HL-60 (cell line): ENCODE results near the gene SLC26A2.

Experiments
- DNase-seq, 2 experiments: peaks; one replicate each; pipeline ENCODE4 v3.0.0-alpha.2; 2010 to 2020; ENCODE audit warnings: low read depth in 1 of 2, low spot score in 1 of 2
- H3K27ac ChIP-seq: fragments of 250-450 bp; sonication (Bioruptor Pico); replicated peaks from 2 replicates; pipeline ENCODE4 v1.5.1; 2020; ENCODE audit warnings: mild to moderate bottlenecking, moderate library complexity
- H3K27me3 ChIP-seq: fragments of 250-450 bp; sonication (Bioruptor Pico); 2 replicates; pipeline ENCODE4 v1.5.1; 2021; ENCODE audit warnings: mild to moderate bottlenecking, moderate library complexity; ENCODE audit not compliant: insufficient read depth, poor library complexity, severe bottlenecking
- H3K4me3 ChIP-seq: replicated peaks from 2 replicates; pipeline ENCODE4 v1.5.1; 2011; ENCODE audit warnings: mild to moderate bottlenecking, control low read depth, low read length; ENCODE audit not compliant: insufficient read depth
- GABPA ChIP-seq: IDR thresholded peaks from 2 replicates; pipeline ENCODE4 v1.6.1; 2012; ENCODE audit warnings: low read depth
- POLR2AphosphoS5 ChIP-seq: IDR thresholded peaks from 2 replicates; pipeline ENCODE4 v1.6.1; 2012; ENCODE audit warnings: low read depth
- SPI1 ChIP-seq: IDR thresholded peaks from 2 replicates; pipeline ENCODE4 v1.6.1; 2012; ENCODE audit warnings: low read depth, mild to moderate bottlenecking, borderline replicate concordance
- TF ChIP-seq, protein P1 (sequence below): IDR thresholded peaks from 2 replicates; pipeline ENCODE4 v1.6.1; 2012; ENCODE audit warnings: low read depth; ENCODE audit not compliant: insufficient replicate concordance
- TF ChIP-seq, protein P2 (sequence below): IDR thresholded peaks from one replicate; pipeline ENCODE4 v1.5.1; 2011; ENCODE audit warnings: low read length, control low read depth, inconsistent platforms; ENCODE audit not compliant: insufficient read depth

SLC26A2 gene

DNA sequence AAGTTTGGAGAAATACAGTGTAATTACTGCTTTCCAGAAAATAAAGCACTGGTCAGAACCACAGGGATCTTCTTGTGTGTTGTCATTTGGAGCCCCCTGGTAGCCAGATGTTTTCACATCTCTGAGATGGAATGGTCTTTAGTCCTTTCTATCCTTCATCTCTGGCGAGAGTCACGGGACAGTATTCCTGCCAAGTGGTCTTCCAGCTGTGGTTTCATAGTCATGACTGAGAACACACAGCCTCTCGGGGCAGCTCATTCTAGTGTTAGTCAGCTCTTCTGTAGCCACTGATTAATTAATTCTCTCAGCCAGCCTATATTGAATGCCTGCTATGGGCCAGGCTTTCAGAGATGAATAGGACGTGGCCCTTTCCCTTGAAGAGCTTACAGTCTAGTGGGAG is 74.1 kb downstream of the SLC26A2 start:
- no peak overlapping the region for H3K27ac ChIP-seq
- TF ChIP-seq SPI1 (no peak), POLR2AphosphoS5 (no peak), GABPA (no peak)
- TF ChIP-seq, protein P1, sequence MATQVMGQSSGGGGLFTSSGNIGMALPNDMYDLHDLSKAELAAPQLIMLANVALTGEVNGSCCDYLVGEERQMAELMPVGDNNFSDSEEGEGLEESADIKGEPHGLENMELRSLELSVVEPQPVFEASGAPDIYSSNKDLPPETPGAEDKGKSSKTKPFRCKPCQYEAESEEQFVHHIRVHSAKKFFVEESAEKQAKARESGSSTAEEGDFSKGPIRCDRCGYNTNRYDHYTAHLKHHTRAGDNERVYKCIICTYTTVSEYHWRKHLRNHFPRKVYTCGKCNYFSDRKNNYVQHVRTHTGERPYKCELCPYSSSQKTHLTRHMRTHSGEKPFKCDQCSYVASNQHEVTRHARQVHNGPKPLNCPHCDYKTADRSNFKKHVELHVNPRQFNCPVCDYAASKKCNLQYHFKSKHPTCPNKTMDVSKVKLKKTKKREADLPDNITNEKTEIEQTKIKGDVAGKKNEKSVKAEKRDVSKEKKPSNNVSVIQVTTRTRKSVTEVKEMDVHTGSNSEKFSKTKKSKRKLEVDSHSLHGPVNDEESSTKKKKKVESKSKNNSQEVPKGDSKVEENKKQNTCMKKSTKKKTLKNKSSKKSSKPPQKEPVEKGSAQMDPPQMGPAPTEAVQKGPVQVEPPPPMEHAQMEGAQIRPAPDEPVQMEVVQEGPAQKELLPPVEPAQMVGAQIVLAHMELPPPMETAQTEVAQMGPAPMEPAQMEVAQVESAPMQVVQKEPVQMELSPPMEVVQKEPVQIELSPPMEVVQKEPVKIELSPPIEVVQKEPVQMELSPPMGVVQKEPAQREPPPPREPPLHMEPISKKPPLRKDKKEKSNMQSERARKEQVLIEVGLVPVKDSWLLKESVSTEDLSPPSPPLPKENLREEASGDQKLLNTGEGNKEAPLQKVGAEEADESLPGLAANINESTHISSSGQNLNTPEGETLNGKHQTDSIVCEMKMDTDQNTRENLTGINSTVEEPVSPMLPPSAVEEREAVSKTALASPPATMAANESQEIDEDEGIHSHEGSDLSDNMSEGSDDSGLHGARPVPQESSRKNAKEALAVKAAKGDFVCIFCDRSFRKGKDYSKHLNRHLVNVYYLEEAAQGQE: no peak
- TF ChIP-seq, protein P2, sequence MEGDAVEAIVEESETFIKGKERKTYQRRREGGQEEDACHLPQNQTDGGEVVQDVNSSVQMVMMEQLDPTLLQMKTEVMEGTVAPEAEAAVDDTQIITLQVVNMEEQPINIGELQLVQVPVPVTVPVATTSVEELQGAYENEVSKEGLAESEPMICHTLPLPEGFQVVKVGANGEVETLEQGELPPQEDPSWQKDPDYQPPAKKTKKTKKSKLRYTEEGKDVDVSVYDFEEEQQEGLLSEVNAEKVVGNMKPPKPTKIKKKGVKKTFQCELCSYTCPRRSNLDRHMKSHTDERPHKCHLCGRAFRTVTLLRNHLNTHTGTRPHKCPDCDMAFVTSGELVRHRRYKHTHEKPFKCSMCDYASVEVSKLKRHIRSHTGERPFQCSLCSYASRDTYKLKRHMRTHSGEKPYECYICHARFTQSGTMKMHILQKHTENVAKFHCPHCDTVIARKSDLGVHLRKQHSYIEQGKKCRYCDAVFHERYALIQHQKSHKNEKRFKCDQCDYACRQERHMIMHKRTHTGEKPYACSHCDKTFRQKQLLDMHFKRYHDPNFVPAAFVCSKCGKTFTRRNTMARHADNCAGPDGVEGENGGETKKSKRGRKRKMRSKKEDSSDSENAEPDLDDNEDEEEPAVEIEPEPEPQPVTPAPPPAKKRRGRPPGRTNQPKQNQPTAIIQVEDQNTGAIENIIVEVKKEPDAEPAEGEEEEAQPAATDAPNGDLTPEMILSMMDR: no peak
- no peak overlapping the region for H3K4me3 ChIP-seq
- no peaks in the 10 kb centered on the region for H3K27me3 ChIP-seq
- DNase-seq: no peak

DNA sequence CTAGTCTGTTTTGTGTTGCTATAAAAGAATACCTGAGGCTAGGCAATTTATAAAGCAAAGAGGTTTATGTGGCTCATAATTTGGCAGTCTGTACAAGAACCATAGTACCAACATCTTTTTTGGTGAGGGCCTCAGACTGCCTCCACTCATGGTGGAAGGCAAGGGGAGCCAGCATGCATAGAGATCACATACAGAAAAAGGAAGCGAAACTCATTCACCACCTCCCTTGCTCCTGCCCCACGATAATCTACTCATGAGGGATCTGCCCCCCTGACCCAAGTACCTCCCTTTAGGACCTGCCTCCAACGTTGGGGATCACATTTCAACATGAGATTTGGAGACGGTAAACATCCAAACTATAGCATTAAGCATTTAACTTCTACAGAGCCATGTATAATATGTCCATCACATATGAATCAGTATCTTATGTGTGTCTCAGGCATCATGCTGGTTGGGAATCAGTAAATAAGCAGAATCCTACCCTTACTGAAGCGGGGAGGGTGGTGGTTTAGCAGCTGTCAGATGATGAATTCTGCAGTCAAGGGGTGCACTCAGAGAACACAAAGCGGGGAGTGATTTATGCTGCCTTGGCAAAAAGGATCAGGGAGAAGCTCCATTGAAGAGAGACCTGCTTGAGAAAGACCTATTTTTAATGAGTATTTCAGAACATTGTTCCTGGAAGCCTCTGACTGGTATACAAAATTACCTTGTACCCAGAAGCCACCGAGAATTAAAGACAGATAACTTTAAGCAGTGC is 74.8 kb downstream of the SLC26A2 start:
- DNase-seq: peak in 1 of 2 experiments; percentile 30
- TF ChIP-seq, protein P1: no peak
- TF ChIP-seq POLR2AphosphoS5: no peak
- TF ChIP-seq GABPA: no peak
- no peak for TF ChIP-seq SPI1
- TF ChIP-seq, protein P2: no peak
- H3K27ac ChIP-seq: no peak overlapping the region
- no peak overlapping the region for H3K4me3 ChIP-seq
- H3K27me3 ChIP-seq: no peaks in the 10 kb centered on the region

DNA sequence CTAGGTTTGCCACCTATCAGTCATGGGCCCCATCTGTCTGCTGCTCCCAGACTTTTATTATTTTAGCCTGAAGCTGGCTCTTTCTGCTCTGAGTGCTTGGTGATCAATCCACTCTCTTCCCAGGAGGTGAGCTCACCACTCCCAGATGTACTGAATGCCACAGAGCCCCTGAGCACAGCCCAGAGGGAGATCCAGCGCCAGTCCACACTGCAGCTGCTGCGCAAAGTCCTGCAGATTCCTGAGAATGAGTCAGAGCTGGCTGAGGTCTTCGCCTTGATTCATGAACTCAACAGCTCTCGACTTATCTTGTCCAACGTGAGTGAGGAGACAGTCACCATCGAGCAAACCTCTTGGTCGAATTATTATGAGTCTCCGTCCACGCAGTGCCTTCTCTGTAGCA is 76.0 kb downstream of the SLC26A2 start:
- H3K4me3 ChIP-seq: no peak overlapping the region
- no peak for DNase-seq
- no peaks in the 10 kb centered on the region for H3K27me3 ChIP-seq
- TF ChIP-seq, protein P2: no peak
- TF ChIP-seq POLR2AphosphoS5 (no peak), GABPA (no peak), SPI1 (no peak)
- TF ChIP-seq, protein P1: no peak
- no peak overlapping the region for H3K27ac ChIP-seq
